HCT116 (cell line): ENCODE data around the gene MAX. TPM values are rescaled to one million over a fixed set of nuclear protein-coding genes. Genes with fewer than 3 reads are reported as not detected.

Experiments used
- ATAC-seq: fragments of 200-7000 bp; cut with Tn5 transposase; 2 replicates; pipeline ENCODE4 v1.9.1; 2020; ENCODE audit warnings: mild to moderate bottlenecking, moderate library complexity
- BruUV-seq: library from RNA; stranded (reverse); fragments of 400-500 nt; replicated peaks from 2 replicates; lab custom pipeline; 2021; lab: Mats Ljungman, UMichigan
- CTCF ChIA-PET: fragments of 300-600 bp; sonication (Branson Sonifier 250); formaldehyde crosslinking; loops from one replicate; lab custom pipeline; 2021; ENCODE audit warnings: antibody characterized with exemption; lab: Charles Lee
- POLR2A ChIA-PET: fragments of 300-600, 350-600 bp; sonication (Branson Sonifier 250); formaldehyde crosslinking; loops from one replicate; lab custom pipeline; 2021; ENCODE audit warnings: antibody characterized with exemption; lab: Charles Lee
- RAD21 ChIA-PET, 2 experiments: fragments of 300-600 bp; sonication (Branson Sonifier 250); formaldehyde crosslinking; loops; one replicate each; lab custom pipeline; 2023; ENCODE audit warnings: low total read pairs in 2 of 2; ENCODE audit not compliant: uncharacterized antibody in 2 of 2, unreplicated experiment in 2 of 2, low non-redundant PET in 1 of 2; lab: Charles Lee
- DNase-seq: peaks from one replicate; pipeline ENCODE4 v3.0.0-alpha.2; 2010; ENCODE audit warnings: low read depth, low spot score
- H2AFZ ChIP-seq: fragments of 200-600 bp; shearing (Covaris generic), sonication (generic); 2 replicates; pipeline ENCODE4 v1.6.1; 2017; ENCODE audit warnings: low read depth, mixed run types, mixed read lengths, antibody characterized with exemption, low read length; ENCODE audit not compliant: poor library complexity, severe bottlenecking
- H3K27ac ChIP-seq: 2 replicates; pipeline ENCODE4 v1.5.1; 2012; ENCODE audit warnings: low read depth, low read length
- H3K27me3 ChIP-seq: fragments of 200-600 bp; sonication (generic); 2 replicates; pipeline ENCODE4 v1.6.1; 2016; ENCODE audit warnings: mixed run types, low read length, mixed read lengths; ENCODE audit not compliant: insufficient read depth
- H3K36me3 ChIP-seq, 2 experiments: fragments of 200-500 bp in 1 of 2; fragments of 200-600 bp in 1 of 2; sonication (Bioruptor generic) in 1 of 2; sonication (generic) in 1 of 2; 2 replicates each; pipeline versions ENCODE4 v1.5.1 to v1.6.1; 2014 to 2016; ENCODE audit warnings: low read length in 2 of 2, inconsistent platforms in 1 of 2, mixed read lengths in 1 of 2, mixed run types in 1 of 2; ENCODE audit not compliant: insufficient read depth in 2 of 2, control insufficient read depth in 1 of 2
- H3K4me1 ChIP-seq, 2 experiments: fragments of 200-600 bp in 1 of 2; sonication (generic) in 1 of 2; 2 replicates each; pipeline versions ENCODE4 v1.5.1 to v1.6.1; 2012 to 2017; ENCODE audit warnings: low read length in 2 of 2, inconsistent platforms in 1 of 2, mild to moderate bottlenecking in 1 of 2, mixed read lengths in 1 of 2, mixed run types in 1 of 2, moderate library complexity in 1 of 2; ENCODE audit not compliant: insufficient read depth in 2 of 2, control insufficient read depth in 1 of 2
- H3K4me2 ChIP-seq: fragments of 200-600 bp; sonication (generic); 2 replicates; pipeline ENCODE4 v1.6.1; 2017; ENCODE audit warnings: mixed run types, low read length, mixed read lengths
- H3K4me3 ChIP-seq, 2 experiments: fragments of 200-600 bp in 1 of 2; sonication (generic) in 1 of 2; replicated peaks in 1 of 2; 2 replicates each; pipeline ENCODE4 v1.5.1; 2011 to 2016; ENCODE audit warnings: low read length in 2 of 2, control low read depth in 1 of 2, low read depth in 1 of 2, mild to moderate bottlenecking in 1 of 2, mixed read lengths in 1 of 2, mixed run types in 1 of 2
- H3K79me2 ChIP-seq: fragments of 200-600 bp; sonication (generic); 2 replicates; pipeline ENCODE4 v1.6.1; 2017; ENCODE audit warnings: mild to moderate bottlenecking, mixed run types, low read length, moderate library complexity, mixed read lengths; ENCODE audit not compliant: insufficient read depth
- H3K9ac ChIP-seq: fragments of 200-600 bp; sonication (generic); 2 replicates; pipeline ENCODE4 v1.6.1; 2016; ENCODE audit warnings: low read length, mixed read lengths
- H3K9me2 ChIP-seq: fragments of 200-600 bp; sonication (generic), shearing (Covaris generic); 2 replicates; pipeline ENCODE4 v1.6.1; 2017; ENCODE audit warnings: mixed run types, mild to moderate bottlenecking, moderate library complexity; ENCODE audit not compliant: insufficient read depth
- H3K9me3 ChIP-seq, 2 experiments: fragments of 200-500 bp in 1 of 2; fragments of 200-600 bp in 1 of 2; sonication (Bioruptor generic) in 1 of 2; sonication (generic) in 1 of 2; 2 replicates each; pipeline ENCODE4 v1.6.1; 2014 to 2017; ENCODE audit warnings: low read length in 2 of 2, mixed read lengths in 2 of 2, inconsistent platforms in 1 of 2, low read depth in 1 of 2, mild to moderate bottlenecking in 1 of 2, mixed run types in 1 of 2, moderate library complexity in 1 of 2; ENCODE audit not compliant: control insufficient read depth in 1 of 2, insufficient read depth in 1 of 2
- H4K20me1 ChIP-seq: fragments of 200-600 bp; sonication (generic), shearing (Covaris generic); 2 replicates; pipeline ENCODE4 v1.6.1; 2017; ENCODE audit warnings: mixed run types, mild to moderate bottlenecking, moderate library complexity; ENCODE audit not compliant: insufficient read depth
- ATF3 ChIP-seq: IDR thresholded peaks from 2 replicates; pipeline ENCODE4 v1.6.1; 2012
- EZH2 ChIP-seq: fragments of 200-600 bp; sonication (generic); IDR thresholded peaks from 2 replicates; pipeline ENCODE4 v1.6.1; 2017; ENCODE audit warnings: antibody characterized with exemption, mixed run types
- FOSL1 ChIP-seq: IDR thresholded peaks from 2 replicates; pipeline ENCODE4 v1.6.1; 2012; ENCODE audit warnings: low read depth
- POLR2A ChIP-seq: IDR thresholded peaks from 2 replicates; pipeline ENCODE4 v1.7.0; 2011; ENCODE audit warnings: borderline replicate concordance; ENCODE audit not compliant: insufficient read depth, insufficient read length; ENCODE audit errors: extremely low read depth
- RAD21 ChIP-seq: IDR thresholded peaks from 2 replicates; pipeline ENCODE4 v1.6.1; 2012; ENCODE audit warnings: low read depth, mild to moderate bottlenecking
- REST ChIP-seq: IDR thresholded peaks from 2 replicates; pipeline ENCODE4 v1.6.1; 2012; ENCODE audit warnings: low read depth
- SIN3A ChIP-seq: IDR thresholded peaks from 2 replicates; pipeline ENCODE4 v1.6.1; 2012; ENCODE audit warnings: low read depth
- ZFX ChIP-seq: fragments of 450-650 bp; IDR thresholded peaks from 2 replicates; pipeline ENCODE4 v1.6.1; 2017
- ZNF274 ChIP-seq: fragments of 200-500 bp; sonication (Bioruptor generic); IDR thresholded peaks from 2 replicates; pipeline ENCODE4 v1.6.1; 2014; ENCODE audit warnings: mild to moderate bottlenecking, low read depth, low read length, inconsistent platforms
- intact Hi-C: fragments of 100-400 bp; cut with micrococcal nuclease; formaldehyde crosslinking; loops from 2 replicates; pipeline ENCODE4 v1.10.0; 2022
- total RNA-seq: library from RNA; stranded (reverse); gene quantifications from one replicate; pipeline ENCODE4 v1.2.1, GENCODE V29; 2021; ENCODE audit not compliant: unreplicated experiment

MAX gene
- total RNA-seq, 1 experiment from 2014 or later: 72.6 TPM

- peaks cover 5 to 35% of the 10 kb centered on the region in 2 experiments; a peak in 3 of 4 replicates for H3K36me3 ChIP-seq
- H4K20me1 ChIP-seq: no peaks in the 10 kb centered on the region
Observed at GRCh38 chr14:65084554-65085505, 17.5 kb downstream of the MAX start.

GRCh38 chr14:65082930-65083329 lies 19.4 kb downstream of the MAX start:
- Histone ChIP-seq H2AFZ (no peak overlapping the region), H3K36me3 (peaks cover under 1 to 19% of the 10 kb centered on the region in 2 experiments; a peak in 2 of 4 replicates), H3K9me2 (no peaks in the 10 kb centered on the region), H3K4me1 (no peaks in the 10 kb centered on the region), H3K4me2 (no peak overlapping the region), H3K27me3 (no peaks in the 10 kb centered on the region), H3K9ac (no peak overlapping the region), H3K4me3 (no peak overlapping the region), H3K9me3 (no peaks in the 10 kb centered on the region), H4K20me1 (no peaks in the 10 kb centered on the region), H3K27ac (no peak overlapping the region), H3K79me2 (peaks cover 24% of the 10 kb centered on the region)
- CTCF ChIA-PET: no interaction called here
- no peak for TF ChIP-seq REST
- TF ChIP-seq ATF3: no peak
- TF ChIP-seq ZFX: no peak
- intact Hi-C loops: no loop called here
- no TSS peak for BruUV-seq
- POLR2A ChIA-PET: no interaction called here
- RAD21 ChIA-PET: interaction anchor here in 1 of 2 experiments (0.6 kb wide), 1 partner anchor 36 kb away, joined by 3 read pairs; no protein-coding TSS in a partner anchor
- ATAC-seq (no peak), DNase-seq (no peak)

More at GRCh38 chr14:65084554-65085505, 17.5 kb downstream of the MAX start:
- Histone ChIP-seq H3K4me2 (no peak overlapping the region), H3K27me3 (no peaks in the 10 kb centered on the region), H3K4me3 (no peak overlapping the region), H3K9me2 (no peaks in the 10 kb centered on the region), H3K27ac (no peak overlapping the region), H3K9me3 (no peaks in the 10 kb centered on the region), H3K79me2 (peaks cover 26% of the 10 kb centered on the region), H2AFZ (no peak overlapping the region), H3K9ac (no peak overlapping the region), H3K4me1 (no peaks in the 10 kb centered on the region)
- RAD21 ChIA-PET: no interaction called here
- intact Hi-C loops: no loop called here
- no peak for DNase-seq
- CTCF ChIA-PET: no interaction called here
- no TSS peak for BruUV-seq
- POLR2A ChIA-PET: no interaction called here
- ATAC-seq: no peak
- no peak for TF ChIP-seq ZNF274
- TF ChIP-seq ATF3: no peak
- no peak for TF ChIP-seq POLR2A
- TF ChIP-seq FOSL1: no peak
- TF ChIP-seq EZH2: no peak
- no peak for TF ChIP-seq SIN3A
- no peak for TF ChIP-seq RAD21
